ENCODE data around the gene CSNK2A1. TPM values are rescaled to one million over a fixed set of nuclear protein-coding genes. Genes with fewer than 3 reads are reported as not detected.

Gene CSNK2A1
- polyA plus RNA-seq, 1 experiment: 71.5 TPM

- TF ChIP-seq, protein P1, sequence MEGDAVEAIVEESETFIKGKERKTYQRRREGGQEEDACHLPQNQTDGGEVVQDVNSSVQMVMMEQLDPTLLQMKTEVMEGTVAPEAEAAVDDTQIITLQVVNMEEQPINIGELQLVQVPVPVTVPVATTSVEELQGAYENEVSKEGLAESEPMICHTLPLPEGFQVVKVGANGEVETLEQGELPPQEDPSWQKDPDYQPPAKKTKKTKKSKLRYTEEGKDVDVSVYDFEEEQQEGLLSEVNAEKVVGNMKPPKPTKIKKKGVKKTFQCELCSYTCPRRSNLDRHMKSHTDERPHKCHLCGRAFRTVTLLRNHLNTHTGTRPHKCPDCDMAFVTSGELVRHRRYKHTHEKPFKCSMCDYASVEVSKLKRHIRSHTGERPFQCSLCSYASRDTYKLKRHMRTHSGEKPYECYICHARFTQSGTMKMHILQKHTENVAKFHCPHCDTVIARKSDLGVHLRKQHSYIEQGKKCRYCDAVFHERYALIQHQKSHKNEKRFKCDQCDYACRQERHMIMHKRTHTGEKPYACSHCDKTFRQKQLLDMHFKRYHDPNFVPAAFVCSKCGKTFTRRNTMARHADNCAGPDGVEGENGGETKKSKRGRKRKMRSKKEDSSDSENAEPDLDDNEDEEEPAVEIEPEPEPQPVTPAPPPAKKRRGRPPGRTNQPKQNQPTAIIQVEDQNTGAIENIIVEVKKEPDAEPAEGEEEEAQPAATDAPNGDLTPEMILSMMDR (IDR thresholded peaks at IDR 0.05; ENCODE audit: insufficient read depth, low read depth, low read length): no peak
- CTCF ChIA-PET: interaction anchor here (1.4 to 1.5 kb wide), 2 partner anchors 10 to 107 kb away, joined by 3 read pairs; no protein-coding TSS in a partner anchor
- POLR2A ChIA-PET: no interaction called here
Observed at GRCh38 chr20:539191-539590, 4.4 kb downstream of the CSNK2A1 start.

DNA sequence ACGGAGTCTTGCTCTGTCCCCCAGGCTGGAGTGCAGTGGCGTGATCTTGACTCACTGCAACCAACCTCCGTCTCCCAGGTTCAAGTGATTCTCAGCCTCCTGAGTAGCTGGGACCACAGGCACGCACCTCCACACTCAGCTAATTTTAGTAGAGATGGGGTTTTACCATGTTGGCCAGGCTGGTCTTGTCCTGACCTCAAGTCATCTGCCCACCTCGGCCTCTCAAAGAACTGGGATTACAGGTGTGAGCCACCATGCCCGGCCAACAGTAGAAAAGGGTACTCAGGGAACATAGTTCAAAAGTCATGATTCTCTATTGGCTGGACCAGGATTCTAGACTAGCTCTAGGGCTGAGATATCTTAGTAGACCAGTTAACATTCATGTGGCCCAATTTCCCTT lies 5.6 kb downstream of the CSNK2A1 start:
- ChIA-PET CTCF (interaction anchor here (0.7 kb wide), 2 partner anchors 10 to 1450 kb away, joined by 4 read pairs; no protein-coding TSS in a partner anchor), POLR2A (no interaction called here)

More at GRCh38 chr20:539191-539590, 4.4 kb downstream of the CSNK2A1 start:
- Histone ChIP-seq H3K27me3 (ENCODE audit: control insufficient read depth, insufficient read depth, low read length) (no peaks in the 10 kb centered on the region), H3K4me3 (ENCODE audit: low read depth, low read length) (no peak overlapping the region), H3K36me3 (ENCODE audit: control insufficient read depth, insufficient read depth, low read length) (no peaks in the 10 kb centered on the region)
- DNase-seq (ENCODE audit: low read depth): no peak

GRCh38 chr20:536426-537010 lies 7.1 kb downstream of the CSNK2A1 start:
- no peak for DNase-seq (ENCODE audit: low read depth)
- ChIA-PET POLR2A (no interaction called here), CTCF (interaction anchor here (0.8 to 1.1 kb wide), 2 partner anchors 12 to 203 kb away, joined by 3 to 4 read pairs; no protein-coding TSS in a partner anchor)
- Histone ChIP-seq H3K4me3 (ENCODE audit: low read depth, low read length) (no peak overlapping the region), H3K27me3 (ENCODE audit: control insufficient read depth, insufficient read depth, low read length) (no peaks in the 10 kb centered on the region), H3K36me3 (ENCODE audit: control insufficient read depth, insufficient read depth, low read length) (no peaks in the 10 kb centered on the region)
- TF ChIP-seq, protein P1 (IDR thresholded peaks at IDR 0.05; ENCODE audit: insufficient read depth, low read depth, low read length): no peak

More for the DNA sequence above, 5.6 kb downstream of the CSNK2A1 start:
- TF ChIP-seq, protein P1 (IDR thresholded peaks at IDR 0.05; ENCODE audit: insufficient read depth, low read depth, low read length): no peak
- no peak overlapping the region for H3K4me3 ChIP-seq (ENCODE audit: low read depth, low read length)
- H3K36me3 ChIP-seq (ENCODE audit: control insufficient read depth, insufficient read depth, low read length): no peaks in the 10 kb centered on the region
- no peak for DNase-seq (ENCODE audit: low read depth)
- no peaks in the 10 kb centered on the region for H3K27me3 ChIP-seq (ENCODE audit: control insufficient read depth, insufficient read depth, low read length)

GRCh38 chr20:535958-536357 lies 7.6 kb downstream of the CSNK2A1 start:
- Histone ChIP-seq H3K36me3 (ENCODE audit: control insufficient read depth, insufficient read depth, low read length) (no peaks in the 10 kb centered on the region), H3K4me3 (ENCODE audit: low read depth, low read length) (no peak overlapping the region), H3K27me3 (ENCODE audit: control insufficient read depth, insufficient read depth, low read length) (no peaks in the 10 kb centered on the region)
- DNase-seq (ENCODE audit: low read depth): no peak
- CTCF ChIA-PET: no interaction called here
- TF ChIP-seq, protein P1 (IDR thresholded peaks at IDR 0.05; ENCODE audit: insufficient read depth, low read depth, low read length): no peak
- POLR2A ChIA-PET: no interaction called here

DNA sequence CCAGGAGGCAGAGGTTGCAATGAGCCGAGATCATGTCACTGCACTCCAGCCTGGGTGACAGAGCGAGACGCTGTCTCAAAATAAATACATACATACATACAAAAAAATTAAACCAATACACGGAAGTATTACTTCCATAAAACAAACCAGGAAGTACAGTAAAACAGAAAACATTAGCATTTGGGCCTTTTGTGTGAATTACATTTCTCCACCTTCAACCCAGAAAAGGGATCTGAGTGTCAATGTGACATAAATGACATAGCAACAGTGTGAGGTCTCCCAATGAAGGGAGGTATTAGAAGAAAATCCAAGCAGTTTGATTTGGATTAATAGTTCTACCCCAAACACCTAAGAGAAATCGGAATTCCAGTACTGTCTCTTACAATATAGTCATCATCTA lies 10.1 kb downstream of the CSNK2A1 start:
- H3K4me3 ChIP-seq (ENCODE audit: low read depth, low read length): no peak overlapping the region
- TF ChIP-seq, protein P1 (IDR thresholded peaks at IDR 0.05; ENCODE audit: insufficient read depth, low read depth, low read length): no peak
- ChIA-PET CTCF (no interaction called here), POLR2A (no interaction called here)
- H3K27me3 ChIP-seq (ENCODE audit: control insufficient read depth, insufficient read depth, low read length): no peaks in the 10 kb centered on the region
- H3K36me3 ChIP-seq (ENCODE audit: control insufficient read depth, insufficient read depth, low read length): no peaks in the 10 kb centered on the region
- no peak for DNase-seq (ENCODE audit: low read depth)
